G401 (cell line): ENCODE data around the gene FPR1. TPM values are rescaled to one million over a fixed set of nuclear protein-coding genes. Genes with fewer than 3 reads are reported as not detected.

Experiments
- total RNA-seq: library from RNA; depleted of rRNA; stranded (reverse); fragments of >200 nt; shearing (Covaris generic); gene quantifications from 2 replicates; pipeline ENCODE4 v1.2.3, GENCODE V29; 2014; rRNA removed

The FPR1 gene
- total RNA-seq, 1 experiment from 2014 or later, result not detected

Other genes with a start within 250 kb of the FPR1 start
- not detected in 2 replicates for gene SIGLEC6, start 220.2 kb downstream of the FPR1 start, total RNA-seq
- 6.3 and 7.2 TPM in 2 replicates for gene ZNF175, start 180.6 kb downstream of the FPR1 start, total RNA-seq
- not detected in 2 replicates for gene SIGLEC5, start 121.5 kb downstream of the FPR1 start, total RNA-seq
- not detected in 2 replicates for gene SIGLEC14, start 105.1 kb downstream of the FPR1 start, total RNA-seq
- 0.98 and 4.7 TPM in 2 replicates for gene SPACA6, start 58.5 kb downstream of the FPR1 start, total RNA-seq
- not detected in 2 replicates for gene HAS1, start 27.9 kb downstream of the FPR1 start, total RNA-seq
- not detected in 2 replicates for gene FPR2, start 9.3 kb upstream of the FPR1 start, total RNA-seq
- gene FPR3, start 43.3 kb upstream of the FPR1 start, total RNA-seq, result not detected in 2 replicates
- gene ZNF577, start 136.1 kb upstream of the FPR1 start, total RNA-seq, result 3.0 and 3.3 TPM in 2 replicates
- 7.0 and 10.5 TPM in 2 replicates for gene ZNF649, start 153.1 kb upstream of the FPR1 start, total RNA-seq
- gene ZNF613, start 175.6 kb upstream of the FPR1 start, total RNA-seq, result 3.5 and 18.3 TPM in 2 replicates
- gene ZNF350, start 235.0 kb upstream of the FPR1 start, total RNA-seq, result 1.8 and 4.7 TPM in 2 replicates